HG03066 (cell line): Measurements from ENCODE around the gene GALNS.
"Not testable (repeated sequence)": the region's sequence is repeated elsewhere in the genome, so short reads cannot be mapped to it uniquely, and the experiment has no call there.

ENCODE experiments used
- ATAC-seq: cut with Tn5 transposase; IDR thresholded peaks from one replicate; pipeline ENCODE4 v1.9.1; 2021; ENCODE audit warnings: low read depth; ENCODE audit not compliant: unreplicated experiment

The GALNS gene

GRCh38 chr16:88889702-88890352 lies 33.1 kb upstream of the GALNS start:
- ATAC-seq, result not testable (repeated sequence)

- ATAC-seq, result no peak
Observed at GRCh38 chr16:88888461-88889387, 32.0 kb upstream of the GALNS start.

DNA sequence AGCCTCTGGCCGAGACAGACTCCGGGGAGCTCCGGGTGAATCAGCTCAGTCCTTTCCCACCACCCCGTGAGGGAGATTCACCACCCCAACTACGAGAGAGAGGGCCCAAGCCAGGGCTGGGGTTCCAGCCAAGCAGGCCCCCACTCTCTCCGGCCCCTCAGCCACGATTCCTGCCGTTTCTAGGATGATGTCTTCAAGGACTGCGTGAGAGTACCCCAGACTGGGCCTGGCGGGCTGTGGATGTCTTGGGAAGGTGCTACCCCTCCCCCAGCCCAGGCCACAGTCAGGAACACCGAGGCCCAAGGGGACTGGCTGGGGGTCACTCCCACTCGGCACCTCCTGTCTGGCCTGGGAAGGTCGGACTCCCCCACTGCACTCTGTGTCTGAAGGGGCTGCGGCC lies 31.3 kb upstream of the GALNS start:
- no peak for ATAC-seq

GRCh38 chr16:88886845-88887521 lies 30.2 kb upstream of the GALNS start:
- no peak for ATAC-seq

- no peak for ATAC-seq
Observed at GRCh38 chr16:88886420-88886844, 29.7 kb upstream of the GALNS start.

GRCh38 chr16:88885693-88886280 lies 29.0 kb upstream of the GALNS start:
- ATAC-seq, result no peak

DNA sequence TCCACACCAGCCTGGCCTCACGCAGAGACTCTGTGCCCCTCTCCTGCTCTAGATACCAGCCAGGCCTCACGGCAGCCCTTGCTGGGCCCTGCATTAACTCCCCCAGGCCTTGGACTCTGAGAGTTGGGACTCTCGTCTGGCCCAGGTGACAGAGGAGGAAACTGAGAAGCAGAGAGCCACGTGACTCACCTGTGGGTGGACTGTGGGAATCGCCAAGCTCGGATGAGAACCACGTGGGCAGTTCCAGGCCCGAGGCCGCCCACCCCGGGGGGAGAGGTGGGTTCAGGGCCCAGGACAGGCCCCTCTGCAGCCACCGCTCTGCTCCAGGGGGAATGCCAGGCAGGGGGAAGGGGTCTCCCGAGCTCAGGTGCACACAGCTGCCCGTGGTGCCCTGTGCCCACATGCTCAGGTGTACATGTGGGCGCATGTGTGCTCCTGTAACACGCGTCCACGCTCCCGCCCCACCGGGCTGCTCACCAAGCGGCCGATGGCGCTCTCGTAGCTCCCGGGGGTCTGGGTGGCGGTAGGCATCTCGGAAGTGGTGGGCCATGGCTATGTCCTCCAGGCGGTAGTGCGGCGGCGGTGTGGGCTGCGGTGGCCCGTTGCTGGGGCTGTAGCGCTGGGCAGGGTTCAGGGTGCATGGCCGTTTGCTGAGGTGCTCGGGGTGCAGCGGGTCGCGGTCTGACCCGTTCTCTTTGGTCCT lies 28.0 kb upstream of the GALNS start:
- ATAC-seq, result no peak

- no peak for ATAC-seq
Observed at GRCh38 chr16:88883946-88884345, 27.2 kb upstream of the GALNS start.

DNA sequence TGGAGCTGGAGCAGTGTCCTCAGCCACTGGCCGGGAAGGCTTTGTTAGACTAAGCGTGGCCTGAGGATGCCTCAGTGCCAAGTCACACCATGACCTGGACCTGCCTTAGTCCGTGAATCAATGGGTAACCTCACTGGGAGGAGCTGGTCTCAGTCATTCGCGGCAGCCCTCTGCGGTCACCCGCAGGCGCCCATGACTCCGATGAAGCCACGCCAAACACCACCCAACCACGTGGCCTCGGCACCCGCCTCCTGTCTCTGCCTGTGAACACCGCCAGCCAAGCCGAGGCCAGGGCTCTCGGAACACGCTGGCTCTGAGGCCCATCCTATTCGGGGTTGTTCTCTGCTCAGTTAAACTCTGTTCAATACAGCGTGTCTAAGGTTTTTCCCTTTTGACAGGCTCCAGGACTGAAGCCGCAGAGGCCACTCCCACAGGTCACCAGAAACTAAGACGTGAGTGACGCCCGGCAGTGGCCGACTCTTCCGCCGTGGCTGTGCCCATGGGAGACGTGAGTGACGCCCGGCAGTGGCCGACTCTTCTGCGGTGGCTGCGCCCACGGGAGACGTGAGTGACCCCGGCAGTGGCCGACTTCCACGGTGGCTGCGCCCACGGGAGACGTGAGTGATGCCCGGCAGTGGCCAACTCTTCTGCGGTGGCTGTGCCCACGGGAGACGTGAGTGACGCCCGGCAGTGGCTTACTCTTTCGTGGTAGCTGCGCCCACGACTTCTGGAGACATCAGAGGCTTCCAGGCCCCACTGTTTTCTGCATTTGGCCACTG lies 26.6 kb upstream of the GALNS start:
- no peak for ATAC-seq

DNA sequence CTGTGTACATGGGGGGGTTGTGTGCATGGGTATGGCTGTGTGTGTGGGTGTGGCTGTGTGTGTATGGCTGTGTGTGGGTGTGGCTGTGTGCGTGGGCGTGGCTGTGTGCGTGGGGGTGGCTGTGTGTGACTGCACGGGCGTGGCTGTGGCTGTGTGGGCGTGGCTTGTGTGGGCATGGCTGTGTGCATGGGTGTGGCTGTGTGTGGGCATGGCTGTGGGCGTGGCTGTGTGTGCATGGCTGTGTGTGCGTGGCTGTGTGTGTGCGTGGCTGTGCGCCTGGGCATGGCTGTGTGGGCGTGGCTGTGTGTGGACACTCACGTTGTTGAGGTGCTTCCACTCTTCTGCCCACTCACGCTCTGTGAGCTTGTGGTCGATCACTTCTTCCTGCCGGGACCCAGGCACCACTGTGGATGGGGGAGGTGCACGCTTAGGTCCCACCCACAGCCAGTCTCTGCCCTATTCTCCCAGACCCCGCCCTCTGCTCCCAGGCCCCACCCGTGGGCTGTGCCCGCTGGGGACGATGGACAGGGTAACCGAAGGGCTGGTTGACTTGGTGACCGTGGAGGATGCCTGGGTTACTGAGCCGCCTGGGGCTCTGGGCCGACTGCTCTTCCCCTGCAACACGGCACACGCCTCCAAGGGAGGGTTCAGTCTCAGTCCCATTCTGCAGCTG lies 25.7 kb upstream of the GALNS start:
- ATAC-seq, result no peak

DNA sequence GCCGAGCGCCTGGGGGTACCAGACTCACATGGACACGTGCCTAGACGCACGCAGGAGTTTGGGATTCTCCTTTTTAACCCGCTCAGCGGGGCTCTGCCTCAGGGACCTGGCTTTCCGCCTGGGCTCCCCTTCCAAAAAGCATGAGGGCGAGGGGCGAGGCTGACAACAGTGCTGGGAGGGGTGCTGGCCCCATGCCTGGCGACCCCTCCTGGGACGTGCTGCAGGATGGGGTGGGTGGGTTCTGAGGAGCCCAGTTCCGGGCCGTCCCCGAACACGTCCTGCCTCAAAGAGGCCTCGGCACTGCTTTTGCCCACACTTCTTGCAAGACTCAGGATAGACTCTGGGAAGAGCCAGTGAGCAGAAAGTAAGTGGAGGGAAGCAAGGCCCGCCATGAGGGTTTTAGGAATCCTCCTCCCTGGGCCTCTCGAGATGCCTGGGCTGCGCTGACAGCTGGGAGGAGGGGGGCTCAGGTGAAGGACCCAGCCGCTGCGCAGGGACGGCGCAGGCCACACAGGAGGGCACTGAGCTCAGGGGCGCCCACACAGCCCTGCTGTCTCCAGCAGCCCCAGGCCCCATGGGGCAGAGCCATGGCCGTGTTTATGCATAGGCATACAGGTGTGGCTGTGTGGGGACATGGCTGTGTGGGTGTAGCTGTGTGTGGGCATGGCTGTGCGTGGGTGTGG lies 25.1 kb upstream of the GALNS start:
- no peak for ATAC-seq

DNA sequence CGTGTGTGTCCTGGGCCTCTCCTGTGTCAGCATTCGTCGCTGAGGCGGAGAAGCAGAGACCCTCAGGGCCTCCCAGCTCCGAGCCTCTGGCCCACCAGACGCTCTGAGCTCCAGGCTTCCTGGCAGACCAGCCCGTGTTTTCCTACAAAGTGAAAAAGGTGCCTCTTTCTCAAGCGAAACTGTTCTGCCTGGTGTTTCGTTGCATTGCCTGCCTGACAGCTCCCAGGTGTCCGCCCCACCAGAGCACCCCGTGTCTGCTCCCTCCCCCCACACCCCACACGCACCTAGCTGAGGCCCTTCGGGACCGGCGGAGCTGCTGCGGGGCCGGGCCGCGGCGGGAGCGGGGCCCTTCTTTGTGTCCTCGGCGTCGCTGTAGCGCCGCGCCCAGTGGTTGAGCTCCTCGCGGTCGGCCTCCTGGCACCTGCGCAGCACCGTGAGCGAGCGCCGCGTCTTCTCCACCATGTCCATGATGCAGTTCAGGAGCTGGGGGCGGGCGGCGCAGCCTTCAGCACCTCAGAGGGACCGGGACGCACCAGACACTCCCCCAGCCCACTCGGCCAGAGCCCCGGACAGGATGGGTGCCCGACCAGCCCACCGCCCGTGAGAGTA lies 24.4 kb upstream of the GALNS start:
- no peak for ATAC-seq

GRCh38 chr16:88880226-88881006 lies 23.7 kb upstream of the GALNS start:
- no peak for ATAC-seq

- ATAC-seq, result no peak
Observed at GRCh38 chr16:88879788-88880055, 23.0 kb upstream of the GALNS start.

GRCh38 chr16:88878967-88879787 lies 22.4 kb upstream of the GALNS start:
- no peak for ATAC-seq

DNA sequence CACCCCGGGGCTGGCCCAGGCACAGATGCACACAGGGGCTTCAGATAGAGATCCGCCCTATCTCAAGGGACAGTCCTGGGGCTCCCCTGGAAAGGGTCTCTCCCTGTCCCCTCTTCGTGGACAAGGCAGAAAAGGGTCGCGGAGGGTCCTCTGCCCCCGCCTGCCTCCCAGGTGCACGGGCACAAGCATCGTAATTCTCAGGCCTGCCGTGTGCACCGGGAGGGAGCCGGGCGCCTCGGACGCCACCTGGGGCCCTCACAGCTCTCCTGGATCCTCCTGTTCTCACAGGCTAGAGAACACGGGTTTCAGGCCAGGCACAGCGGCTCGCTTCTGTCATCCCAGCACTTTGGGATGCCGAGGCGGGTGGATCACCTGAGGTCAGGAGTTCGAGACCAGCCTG lies 21.6 kb upstream of the GALNS start:
- ATAC-seq, result no peak
